Effector CD8-positive, alpha-beta T cell (primary cell): ENCODE results near the gene CD84.
"Not testable (repeated sequence)": the region's sequence is repeated elsewhere in the genome, so short reads cannot be mapped to it uniquely, and the experiment has no call there.

ENCODE experiments used
- DNase-seq: peaks from one replicate; lab custom pipeline; 2025; lab: John Stamatoyannopoulos, UW

Gene CD84

DNA sequence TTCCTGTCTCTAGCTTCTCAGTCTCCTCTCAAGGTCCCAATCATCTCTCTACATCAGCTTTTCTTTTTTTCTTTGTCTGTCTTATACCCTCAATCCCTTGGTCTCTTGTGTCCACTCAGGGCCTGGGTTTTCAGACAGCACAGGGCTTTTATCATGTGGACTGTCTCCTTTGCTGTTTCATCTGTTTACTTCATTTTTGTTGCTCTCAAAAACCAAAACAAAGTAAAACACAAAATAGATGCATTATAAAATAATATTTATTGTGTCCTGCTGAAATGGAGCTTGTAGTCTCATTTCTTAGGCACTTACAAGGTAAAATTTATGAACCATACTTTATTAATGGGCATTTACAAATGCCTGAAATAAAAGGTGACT is 38.5 kb downstream of the CD84 start:
- no peak for DNase-seq

DNA sequence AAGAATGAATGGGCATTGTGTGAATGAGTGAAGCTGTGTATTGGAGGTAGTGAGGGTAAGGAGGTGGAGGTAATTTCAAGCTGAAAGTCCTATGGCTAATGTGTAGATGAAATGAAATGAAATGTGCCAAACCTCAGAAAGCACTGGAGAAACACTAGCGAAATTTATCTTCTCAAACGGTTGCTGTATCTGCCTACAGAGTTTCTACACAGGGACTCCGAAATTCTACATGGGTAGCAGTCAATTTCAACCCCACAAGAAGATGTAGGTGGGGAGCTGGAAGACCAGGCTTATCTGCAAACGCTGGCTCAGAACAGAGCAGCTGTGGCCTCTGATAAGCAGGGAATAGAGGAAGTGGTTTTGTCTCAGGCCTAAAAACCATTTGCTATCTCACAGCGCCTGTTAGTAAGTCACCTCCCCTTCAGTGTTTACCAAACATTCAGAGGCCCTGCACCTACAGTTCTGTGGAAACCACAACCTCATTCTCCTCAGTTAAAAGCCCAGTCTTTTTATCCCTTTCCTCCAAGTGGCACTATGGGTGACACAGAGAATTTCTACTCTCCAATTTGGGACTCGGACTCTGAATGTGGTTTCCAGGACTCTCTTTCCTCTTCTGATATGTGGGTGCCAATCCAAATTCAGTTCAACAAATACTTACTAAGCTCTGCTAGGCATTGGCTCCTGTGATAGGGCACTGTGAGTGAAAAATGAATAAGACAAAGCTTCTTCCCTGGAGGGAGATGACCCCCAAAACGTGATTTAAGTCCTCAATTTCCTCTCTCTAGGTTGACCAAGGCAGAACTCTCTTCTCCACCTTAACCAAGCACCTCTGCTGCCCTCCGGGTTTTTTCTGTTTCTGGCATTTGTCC is 39.1 kb downstream of the CD84 start:
- DNase-seq: no peak

DNA sequence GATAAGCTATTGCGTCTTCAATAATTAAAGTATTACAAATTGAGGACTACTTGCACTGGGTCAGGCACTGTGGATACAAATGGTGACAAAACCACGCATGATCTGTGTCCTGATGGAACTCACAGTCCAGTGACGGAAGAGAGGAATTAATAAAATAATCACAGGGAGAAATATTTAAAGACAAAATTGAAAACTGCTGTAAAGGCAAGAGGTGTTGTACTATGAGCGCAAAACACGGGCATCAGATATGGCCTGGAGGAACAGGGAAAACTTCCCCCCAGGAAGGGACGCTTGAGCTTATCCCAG is 39.7 kb downstream of the CD84 start:
- no peak for DNase-seq

DNA sequence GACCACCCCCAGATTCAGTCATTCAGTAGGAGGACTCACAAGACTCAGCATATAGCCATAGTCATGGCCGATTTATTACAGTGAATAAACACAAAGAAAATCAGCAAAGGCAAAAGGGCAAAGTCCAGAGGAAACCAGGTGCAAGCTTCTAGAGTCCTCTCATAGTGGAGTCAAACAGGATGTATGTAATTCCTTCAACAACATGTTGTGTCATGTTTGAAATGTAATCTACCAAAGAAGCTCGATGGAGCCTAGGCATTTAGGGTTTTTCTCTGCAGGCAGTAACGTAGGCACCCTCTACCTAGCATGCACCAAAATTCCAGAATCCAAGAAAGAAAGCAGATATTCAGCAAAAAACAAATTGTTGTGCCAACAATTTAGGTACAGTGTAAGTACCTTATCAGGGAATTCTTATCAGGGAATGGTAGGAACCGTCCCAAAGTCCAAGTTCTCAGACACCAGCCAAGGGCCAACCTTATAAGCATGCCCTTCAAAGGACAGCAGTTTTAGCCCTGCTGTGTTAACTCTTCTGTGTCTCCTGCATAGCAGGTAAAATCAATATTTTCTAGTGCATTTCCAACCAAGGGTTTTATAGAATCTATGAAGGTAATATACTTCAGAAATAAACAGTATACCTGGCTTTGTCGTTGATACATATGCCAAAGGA is 40.2 kb downstream of the CD84 start:
- DNase-seq: no peak

DNA sequence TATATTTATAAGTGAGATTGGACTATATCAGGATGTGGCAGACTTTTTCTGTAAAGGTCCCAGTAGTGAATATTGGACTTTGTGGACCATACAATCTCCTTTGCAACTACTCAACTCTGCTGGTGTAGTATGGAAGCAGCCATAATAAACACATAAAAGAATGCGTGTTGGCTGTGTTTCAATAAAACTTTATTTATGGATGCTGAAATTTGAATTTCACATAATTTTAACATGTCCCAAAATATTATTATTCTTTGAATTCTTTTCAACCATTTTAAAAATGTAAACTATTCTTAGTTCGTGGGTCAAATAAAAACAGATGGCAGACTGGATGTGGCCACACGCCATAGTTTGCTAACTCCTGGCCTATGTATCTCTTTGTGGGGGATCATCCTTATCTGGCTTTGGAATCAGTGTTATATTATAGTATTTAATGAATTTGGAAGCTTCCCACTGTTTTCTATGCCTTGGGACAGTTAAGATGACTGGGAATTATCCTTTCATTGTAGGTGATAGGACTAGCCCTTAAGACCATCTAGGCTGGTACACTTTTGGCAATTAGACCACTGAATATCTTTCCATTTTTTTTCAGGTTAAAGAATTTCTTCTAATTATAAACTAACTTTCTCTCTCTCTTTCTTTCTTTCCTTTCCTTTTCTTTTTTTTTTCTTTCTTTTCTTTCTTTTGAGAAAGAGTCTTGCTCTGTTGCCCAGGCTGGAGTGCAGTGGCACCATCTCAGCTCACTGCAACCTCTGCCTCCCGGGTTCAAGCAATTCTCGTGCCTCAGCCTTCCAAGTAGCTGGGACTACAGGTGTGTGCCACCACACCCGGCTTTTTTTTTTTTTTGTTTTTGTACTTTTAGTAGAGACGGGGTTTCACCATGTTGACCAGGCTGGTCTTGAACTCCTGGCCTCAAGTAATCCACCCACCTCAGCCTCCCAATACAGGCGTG is 41.3 kb downstream of the CD84 start:
- DNase-seq: no peak

DNA sequence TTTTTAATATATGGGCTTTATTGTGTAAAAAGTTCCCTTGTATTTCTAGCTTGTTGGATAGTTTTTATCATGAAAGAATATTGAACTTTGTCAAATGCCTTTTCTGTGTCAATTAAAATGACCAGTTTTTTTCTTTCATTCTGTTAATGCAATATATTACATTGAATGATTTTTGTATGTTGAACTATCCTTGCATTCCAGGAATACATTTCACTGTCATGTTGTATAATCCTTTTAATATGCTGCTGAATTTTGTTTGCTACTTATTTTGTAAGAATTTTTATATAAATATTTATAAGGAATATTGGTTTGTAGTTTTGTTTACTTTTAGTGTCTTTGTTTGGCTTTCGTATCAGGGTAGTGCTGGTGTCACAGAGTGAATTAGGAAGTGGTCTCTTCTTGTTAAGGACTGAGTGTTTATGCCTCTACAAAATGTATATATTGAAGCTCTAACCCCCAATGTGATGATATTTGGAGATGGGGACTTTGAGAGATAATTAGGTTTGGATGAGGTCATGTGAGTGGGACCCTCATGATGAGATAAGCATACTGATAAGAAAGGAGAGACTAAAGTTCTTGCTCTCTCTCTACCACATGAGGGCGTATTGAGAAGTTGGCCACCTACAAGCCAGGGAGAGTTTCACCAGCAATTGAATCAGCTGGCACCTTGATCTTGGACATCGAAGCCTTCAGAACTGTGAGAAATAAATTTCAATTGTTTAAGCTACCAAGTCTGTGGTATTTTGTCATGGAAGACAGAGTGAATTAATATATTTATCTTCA is 44.3 kb downstream of the CD84 start:
- no peak for DNase-seq

DNA sequence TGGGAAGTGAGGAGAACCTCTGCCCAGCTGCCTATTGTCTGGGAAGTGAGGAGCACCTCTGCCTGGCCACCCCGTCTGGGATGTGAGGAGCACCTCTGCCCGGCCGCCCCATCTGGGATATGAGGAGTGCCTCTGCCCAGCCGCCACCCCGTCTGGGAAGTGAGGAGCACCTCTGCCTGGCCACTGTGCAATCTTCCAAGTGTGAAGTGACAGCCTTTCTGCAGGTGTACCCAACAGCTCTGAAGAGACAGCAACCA is 46.8 kb downstream of the CD84 start:
- not testable (repeated sequence) for DNase-seq

DNA sequence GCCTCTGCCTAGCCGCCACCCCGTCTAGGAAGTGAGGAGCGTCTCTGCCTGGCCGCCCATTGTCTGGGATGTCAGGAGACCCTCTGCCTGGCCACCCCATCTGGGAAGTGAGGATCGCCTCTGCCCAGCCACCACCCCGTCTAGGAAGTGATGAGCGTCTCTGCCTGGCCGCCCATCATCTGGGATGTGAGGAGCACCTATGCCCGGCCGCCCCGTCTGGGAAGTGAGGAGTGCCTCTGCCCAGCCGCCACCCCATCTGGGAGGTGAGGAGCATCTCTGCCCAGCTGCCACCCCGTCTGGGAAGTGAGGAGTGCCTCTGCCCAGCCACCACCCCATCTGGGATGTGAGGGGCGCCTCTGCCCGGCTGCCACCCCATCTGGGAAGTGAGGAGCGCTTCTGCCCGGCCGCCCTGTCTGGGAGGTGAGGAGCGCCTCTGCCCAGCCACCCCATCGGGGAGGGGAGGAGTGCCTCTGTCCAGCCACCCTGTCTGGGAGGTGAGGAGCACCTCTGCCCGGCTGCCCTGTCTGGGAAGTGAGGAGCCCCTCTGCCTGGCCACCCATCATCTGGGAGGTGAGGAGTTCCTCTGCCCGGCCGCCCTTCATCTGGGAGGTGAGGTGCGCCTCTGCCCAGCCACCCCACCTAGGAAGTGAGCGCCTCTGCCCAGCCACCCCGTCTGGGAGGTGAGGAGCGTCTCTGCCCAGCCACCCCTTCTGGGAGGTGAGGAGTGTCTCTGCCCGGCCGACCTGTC is 47.3 kb downstream of the CD84 start:
- DNase-seq: not testable (repeated sequence)

DNA sequence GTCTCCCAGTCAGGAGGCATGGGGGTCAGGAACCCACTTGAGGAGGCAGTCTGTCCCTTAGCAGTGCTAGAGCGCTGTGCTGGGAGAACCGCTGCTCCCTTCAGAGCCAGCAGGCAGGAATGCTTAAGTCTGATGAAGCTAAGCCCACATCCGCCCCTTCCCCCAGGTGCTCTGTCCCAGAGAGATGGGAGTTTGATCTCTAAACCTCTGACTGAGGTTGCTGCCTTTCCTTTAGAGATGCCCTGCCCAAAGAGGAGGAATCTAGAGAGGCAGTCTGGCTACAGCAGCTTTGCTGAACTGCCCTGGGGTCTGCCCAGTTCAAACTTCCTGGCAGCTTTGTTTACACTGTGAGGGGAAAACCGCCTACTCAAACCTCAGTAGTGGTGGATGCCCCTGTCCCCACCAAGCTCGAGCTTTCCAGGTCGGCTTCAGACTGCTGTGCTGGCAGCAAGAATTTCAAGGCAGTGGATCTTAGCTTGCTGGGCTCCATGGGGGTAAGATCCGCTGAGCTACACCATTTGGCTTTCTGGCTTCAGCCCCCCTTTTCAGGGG is 49.8 kb downstream of the CD84 start:
- not testable (repeated sequence) for DNase-seq

DNA sequence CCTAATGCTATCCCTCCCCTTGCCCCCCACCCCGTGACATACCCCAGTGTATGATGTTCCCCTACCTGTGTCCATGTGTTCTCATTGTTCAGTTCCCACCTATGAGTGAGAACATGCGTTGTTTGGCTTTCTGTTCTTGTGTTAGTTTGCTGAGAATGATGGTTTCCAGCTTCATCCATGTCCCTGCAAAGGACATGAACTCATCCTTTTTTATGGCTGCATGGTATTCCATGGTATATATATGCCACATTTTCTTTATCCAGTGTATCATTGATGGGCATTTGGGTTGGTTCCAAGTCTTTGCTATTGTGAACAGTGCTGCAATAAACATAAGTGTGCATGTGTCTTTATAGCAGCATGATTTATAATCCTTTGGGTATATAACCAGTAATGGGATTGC is 55.5 kb downstream of the CD84 start:
- not testable (repeated sequence) for DNase-seq

DNA sequence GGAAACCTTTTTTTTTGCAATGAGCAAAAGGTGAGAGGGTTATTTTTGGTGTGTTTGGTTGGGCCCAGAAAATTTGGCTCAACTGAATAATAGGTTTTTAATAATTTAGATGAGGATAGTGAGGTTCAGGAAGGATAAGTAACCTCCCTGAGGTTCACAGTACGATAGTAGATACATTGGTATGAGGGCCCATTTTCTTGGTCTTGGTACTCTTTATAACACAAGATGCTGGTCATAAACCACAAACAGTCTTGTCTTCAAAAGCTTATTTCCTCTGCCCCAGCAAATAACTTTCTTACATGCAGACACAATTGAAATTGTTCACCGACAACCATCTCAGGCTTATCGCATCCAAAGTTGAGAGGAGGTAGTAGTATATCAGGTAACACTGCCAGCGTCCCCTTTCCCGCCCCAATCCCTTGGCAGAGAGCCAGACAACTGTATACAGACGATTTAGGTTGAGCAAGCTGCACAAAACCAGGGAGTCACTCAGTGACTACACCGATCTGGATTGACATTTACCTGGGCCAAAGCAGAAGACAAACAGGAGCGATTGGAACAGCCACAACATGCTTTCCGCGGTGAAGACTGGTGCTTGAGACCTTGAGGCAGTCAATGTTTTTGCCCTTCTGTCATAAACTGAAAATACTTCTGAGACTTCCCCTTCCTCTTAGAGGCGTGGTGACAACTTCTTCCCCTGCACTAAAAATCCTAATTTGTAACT is 56.5 kb downstream of the CD84 start, which contains the start of gene SLAMF6:
Gene SLAMF6 (minus strand): TSS at position 634 of the 724 bp plus-strand sequence. CDS start 63 bp downstream, at position 571.
- peak; percentile 16 for DNase-seq

DNA sequence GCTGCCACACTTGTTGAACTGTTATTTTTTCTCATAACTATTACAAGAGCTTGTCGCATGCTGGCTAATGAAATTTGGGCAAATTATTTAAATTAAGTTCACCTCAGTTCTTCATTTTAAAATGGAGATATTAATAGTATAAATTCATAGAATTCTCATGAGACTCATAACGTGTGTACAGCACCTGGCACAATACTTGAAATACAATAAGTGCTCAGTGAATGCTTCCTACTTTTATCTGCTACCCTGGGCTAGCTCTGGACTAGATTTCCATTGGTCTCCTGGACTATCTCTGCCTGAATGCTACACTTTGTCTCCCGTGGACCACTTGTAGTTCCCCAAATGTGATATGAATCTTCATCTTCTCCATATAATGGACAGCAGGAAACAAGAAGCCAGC is 57.2 kb downstream of the CD84 start:
- no peak for DNase-seq

DNA sequence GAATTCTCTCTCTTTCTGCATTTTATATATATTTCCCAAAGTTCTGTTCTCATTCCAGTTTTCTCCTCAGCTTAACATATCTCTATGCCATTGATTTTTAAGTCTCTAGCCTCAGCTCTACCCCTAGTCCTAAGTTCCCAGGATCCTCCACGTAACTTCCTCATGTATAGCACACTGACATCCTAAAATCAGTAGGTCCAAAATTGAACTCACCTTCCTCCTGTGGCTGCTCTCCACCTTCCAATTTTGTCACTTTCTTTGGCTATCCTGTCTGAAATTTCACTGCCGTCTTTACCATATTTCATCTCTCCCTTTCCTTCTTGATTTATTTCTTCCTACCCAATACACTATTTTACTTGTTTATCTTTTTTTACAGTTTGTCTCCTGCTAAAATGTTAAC is 57.7 kb downstream of the CD84 start:
- no peak for DNase-seq

DNA sequence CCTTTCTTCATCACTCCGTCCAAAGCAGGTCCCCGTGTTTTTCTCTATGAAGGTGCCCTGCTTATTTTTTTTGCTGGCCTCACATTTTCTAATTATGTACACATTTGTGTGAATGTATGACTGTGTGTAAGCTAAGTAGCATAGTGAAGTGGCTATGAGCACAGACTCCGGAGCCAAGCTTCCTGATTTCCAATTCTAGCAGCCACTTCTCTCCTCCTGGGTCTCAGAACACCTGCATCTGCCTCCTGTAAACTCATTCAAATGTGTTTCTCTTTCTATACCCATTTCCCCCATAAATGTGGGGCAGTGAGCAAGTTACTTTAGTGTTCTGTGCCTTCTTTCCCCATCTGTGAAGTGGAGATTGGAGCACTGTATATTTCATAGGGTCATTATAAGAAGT is 58.3 kb downstream of the CD84 start:
- no peak for DNase-seq

DNA sequence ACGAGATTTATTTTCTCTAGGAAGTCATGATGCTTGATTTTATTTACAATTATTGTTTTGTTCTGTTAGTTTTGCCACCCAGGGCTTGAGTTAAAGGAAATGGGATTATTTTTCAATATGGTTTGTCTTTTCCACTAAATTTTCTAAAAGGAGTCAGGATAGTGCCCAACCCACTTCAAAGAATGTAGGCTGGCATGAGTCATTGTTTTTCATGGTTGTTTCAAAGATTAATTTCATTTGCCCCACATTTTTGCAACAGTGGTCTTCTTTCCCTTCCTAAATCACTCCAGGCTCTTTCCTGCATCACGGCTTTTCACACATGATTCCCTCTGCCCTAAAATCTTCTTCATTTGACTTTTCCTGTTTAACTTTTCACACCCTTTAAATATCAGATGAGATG is 58.7 kb downstream of the CD84 start:
- DNase-seq: no peak

DNA sequence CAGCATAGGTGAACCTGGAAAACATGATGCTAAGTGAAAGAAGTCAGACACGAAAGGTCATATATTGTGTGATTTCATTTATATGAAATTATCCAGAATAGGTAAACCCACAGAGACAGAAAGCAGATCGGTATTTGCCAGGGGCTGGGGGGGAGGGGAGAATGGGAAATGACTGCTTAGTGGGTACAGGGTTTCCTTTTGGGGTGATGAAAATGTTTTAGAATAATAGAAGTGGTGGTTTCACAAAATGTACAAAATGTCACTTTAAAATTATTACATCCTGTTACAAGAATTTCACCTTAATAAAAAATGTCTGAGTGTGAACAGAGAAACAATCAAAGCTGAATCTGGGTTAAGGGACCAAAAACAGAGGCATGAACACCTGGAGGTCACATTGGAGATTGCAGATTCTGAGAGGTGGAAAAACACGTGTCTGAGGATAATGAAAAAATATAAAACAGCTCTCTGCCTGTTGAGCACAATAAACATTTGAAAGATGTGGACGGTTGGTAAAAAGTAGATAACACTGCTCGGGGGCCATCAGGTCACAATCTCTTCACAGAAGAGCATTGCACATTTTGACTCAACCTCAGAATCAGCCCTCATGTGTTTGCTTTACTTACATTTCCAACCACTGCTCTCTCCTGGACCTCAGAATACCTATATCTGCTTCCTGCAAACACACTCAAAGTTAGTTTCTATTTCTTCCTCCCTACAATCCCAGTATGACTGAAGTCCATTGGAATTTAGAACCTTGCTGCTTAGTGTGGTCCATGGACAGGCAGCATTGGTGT is 59.5 kb downstream of the CD84 start:
- DNase-seq: no peak

DNA sequence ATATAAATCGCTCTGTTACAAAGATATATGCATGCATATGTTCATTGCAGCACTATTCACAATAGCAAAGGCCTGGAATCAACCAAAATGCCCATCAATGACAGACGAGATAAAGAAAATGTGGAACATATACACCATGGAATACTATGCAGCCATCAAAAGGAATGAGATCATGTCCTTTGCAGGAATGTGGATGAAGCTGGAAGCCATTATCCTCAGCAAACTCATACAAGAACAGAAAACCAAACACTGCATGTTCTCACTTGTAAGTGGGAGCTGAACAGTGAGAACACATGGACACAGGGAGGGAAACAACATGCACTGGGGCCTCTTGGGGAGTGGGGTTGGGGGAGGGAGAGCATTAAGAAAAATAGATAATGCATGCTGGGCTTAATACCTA is 61.8 kb downstream of the CD84 start:
- not testable (repeated sequence) for DNase-seq

DNA sequence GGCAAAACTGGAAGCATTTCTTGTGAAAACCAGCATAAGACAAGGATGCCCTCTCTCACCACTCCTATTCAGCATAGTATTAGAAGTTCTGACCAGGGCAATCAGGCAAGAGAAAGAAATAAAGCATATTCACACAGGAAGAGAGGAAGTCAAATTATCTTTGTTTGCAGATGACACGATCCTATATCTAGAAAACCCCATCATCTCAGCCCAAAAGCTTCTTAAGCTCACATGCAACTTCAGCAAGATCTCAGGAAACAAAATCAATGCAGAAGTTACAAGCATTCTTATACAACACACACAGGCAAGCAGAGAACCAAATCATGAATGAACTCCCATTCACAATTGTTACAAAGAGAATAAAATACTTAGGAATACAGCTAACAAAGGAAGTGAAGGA is 63.4 kb downstream of the CD84 start:
- not testable (repeated sequence) for DNase-seq

DNA sequence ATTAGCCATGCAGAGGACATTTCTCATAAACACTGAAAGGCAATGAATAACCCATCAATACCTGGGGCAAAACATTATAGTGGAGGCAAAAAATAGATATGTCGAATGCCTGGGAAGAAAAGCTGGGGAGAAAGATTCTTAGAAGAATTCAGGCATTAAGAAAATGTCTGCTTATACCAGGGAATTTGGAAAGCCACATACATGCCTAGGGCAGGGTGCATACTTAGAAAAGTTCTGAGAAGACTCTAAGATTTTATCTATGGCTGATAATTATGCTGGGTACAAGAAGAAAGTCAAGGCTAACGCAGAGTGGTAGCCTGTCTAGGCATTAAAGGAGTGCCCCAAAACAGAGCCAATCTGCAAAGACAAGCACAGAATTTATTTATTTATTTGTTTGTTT is 74.6 kb downstream of the CD84 start:
- no peak for DNase-seq
